ENCODE measurements around the gene CASP8AP2.
A peak's percentile ranks its signal among the peaks of the same experiment; 100 is the strongest.
"Not testable (repeated sequence)": the region's sequence is repeated elsewhere in the genome, so short reads cannot be mapped to it uniquely, and the experiment has no call there.

Gene CASP8AP2

DNA sequence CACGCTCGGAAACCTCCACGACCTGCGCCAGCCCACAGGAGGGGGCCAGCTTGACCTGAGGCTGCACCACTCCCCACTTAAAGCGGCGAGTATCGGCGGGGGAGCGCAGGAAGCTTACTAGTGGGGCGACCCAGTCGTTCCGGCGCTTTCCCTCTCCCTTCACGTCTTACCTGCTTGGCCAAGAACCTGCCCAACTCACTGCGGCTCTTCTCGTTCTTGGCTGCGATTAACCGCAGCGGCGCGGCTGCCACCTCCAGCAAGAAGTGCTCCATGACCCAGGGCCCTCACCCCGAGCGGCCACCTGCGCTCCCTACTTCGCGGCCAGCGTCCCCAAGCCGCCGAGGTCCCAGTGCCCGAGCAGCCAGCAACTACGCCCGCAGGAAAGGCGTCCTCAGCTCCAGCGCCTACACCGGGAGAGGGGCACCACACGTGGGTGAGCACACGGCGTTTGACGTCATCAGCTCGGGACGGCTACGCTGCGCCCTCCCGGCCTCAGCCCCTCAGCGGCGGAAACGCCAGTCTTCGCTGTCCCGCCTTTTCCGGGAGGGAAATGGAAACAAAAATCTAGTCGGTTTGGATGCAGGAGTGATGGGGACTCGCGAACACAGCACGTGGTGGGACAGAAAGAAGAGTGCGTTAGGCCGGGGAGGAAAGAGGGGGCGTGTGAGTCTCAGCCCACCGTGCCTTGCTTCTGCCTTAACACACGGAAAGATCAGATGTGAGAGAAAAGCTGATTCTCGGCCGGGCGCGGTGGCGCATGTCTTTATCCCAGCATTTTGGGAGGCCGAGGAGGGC is 10.1 kb upstream of the CASP8AP2 start, which contains the start of gene MDN1:
Gene MDN1, minus strand, starts transcription at position 459 of the 795 bp plus-strand sequence. Its CDS starts 187 bp downstream, at position 272.
- H3K4me1 ChIP-seq (ENCODE audit: control insufficient read depth, insufficient read depth, low read length) = peaks cover 23% of the 10 kb centered on the region
- peak within 1 kb of the TSS; percentile 98 for H3K27ac ChIP-seq (ENCODE audit: low read depth, low read length)
- H3K4me3 ChIP-seq (ENCODE audit: low read depth, low read length) = peak within 1 kb of the TSS; percentile 88
- H3K36me3 ChIP-seq (ENCODE audit: control insufficient read depth, insufficient read depth, low read length) = no peaks in the 10 kb centered on the region
- peak within 1 kb of the TSS; percentile 96 for H3K9ac ChIP-seq (ENCODE audit: low read depth, low read length)
- H3K9me3 ChIP-seq (ENCODE audit: control insufficient read depth, insufficient read depth, low read length) = no peaks in the 10 kb centered on the region
- H3K27me3 ChIP-seq (ENCODE audit: control insufficient read depth, insufficient read depth, low read length) = no peaks in the 10 kb centered on the region

DNA sequence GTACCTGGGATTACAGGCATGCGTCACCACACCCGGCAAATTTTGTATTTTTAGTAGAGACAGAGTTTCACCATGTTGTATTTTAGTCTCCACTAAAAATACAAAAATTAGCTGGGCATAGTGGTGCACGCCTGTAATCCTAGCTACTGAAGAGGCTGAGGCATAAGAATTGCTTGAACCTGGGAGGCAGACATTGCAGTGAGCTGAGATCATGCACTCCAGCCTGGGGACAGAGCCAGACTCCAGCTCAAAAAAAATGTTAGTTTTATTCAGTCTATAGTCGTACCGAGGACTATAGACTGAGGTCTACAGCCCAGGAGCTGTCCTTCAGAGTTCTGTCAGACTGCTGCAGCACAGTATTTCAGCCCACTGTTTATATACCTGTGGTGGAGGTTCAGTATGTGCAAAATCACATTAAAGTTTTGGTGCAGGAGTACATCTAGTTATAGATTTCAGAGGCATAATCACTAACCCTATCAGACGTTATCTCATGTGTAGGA is 3.6 kb upstream of the CASP8AP2 start:
- Histone ChIP-seq H3K9me3 (ENCODE audit: control insufficient read depth, insufficient read depth, low read length) (no peaks in the 10 kb centered on the region), H3K27me3 (ENCODE audit: control insufficient read depth, insufficient read depth, low read length) (no peaks in the 10 kb centered on the region), H3K9ac (ENCODE audit: low read depth, low read length) (no peak overlapping the region), H3K4me3 (ENCODE audit: low read depth, low read length) (no peak overlapping the region), H3K4me1 (ENCODE audit: control insufficient read depth, insufficient read depth, low read length) (peaks cover 9% of the 10 kb centered on the region; the same call in 1 of the 2 replicates), H3K36me3 (ENCODE audit: control insufficient read depth, insufficient read depth, low read length) (0 out of 2 replicates have a peak, but pooled peaks cover under 1% of the 10 kb centered on the region), H3K27ac (ENCODE audit: low read depth, low read length) (no peak overlapping the region)

DNA sequence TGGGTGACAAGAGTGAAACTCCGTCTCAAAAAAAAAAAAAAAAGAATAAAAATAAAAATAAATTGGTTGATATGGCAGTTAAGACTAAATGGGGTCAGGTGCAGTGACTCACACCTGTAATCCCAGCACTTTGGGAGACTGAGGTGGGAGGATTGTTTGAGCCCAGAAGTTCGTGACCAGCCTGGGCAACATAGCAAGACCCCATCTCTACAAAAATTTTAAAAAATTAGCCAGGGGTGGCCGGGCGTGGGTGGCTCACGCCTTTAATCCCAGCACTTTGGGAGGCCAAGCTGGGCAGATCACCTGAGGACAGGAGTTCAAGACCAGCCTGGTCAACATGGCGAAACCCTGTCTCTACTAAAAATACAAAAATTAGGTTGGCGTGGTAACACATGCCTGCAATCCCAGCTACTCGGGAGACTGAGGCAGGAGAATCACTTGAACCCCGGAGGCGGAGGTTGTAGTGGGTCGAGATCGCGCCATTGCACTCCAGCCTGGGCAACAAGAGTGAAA is 1.1 kb upstream of the CASP8AP2 start:
- not testable (repeated sequence) for H3K4me1 ChIP-seq (ENCODE audit: control insufficient read depth, insufficient read depth, low read length); H3K9me3 ChIP-seq (ENCODE audit: control insufficient read depth, insufficient read depth, low read length); H3K27ac ChIP-seq (ENCODE audit: low read depth, low read length); H3K27me3 ChIP-seq (ENCODE audit: control insufficient read depth, insufficient read depth, low read length); H3K9ac ChIP-seq (ENCODE audit: low read depth, low read length)
- H3K4me3 ChIP-seq (ENCODE audit: low read depth, low read length) = peak overlapping the region; percentile 97; the same call in 1 of the 2 replicates
- peaks cover 21% of the 10 kb centered on the region for H3K36me3 ChIP-seq (ENCODE audit: control insufficient read depth, insufficient read depth, low read length)

DNA sequence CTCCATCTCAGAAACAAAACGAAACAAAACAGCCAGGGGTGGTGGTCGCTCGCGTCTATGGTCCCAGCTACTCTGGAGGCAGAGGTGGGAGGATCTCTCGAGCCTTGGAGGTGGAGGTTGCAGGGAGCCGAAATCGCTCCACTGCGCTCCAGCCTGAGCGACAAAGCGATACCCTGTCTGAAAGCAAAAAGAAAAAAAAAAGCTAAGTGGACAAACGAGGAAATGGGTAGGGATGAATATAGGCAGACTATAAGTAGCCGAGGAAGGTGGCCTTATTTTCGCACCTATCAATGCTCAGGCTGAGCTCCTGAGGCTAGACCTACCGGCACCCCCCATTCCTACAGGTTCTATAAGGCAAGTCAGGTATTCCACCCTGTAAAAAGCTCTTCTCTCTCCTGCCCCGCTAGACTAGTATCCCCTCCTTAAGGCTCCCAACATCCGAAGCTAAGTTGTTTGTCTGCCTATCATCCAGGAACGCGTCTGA is 650 bp upstream of the CASP8AP2 start:
- no peaks in the 10 kb centered on the region for H3K9me3 ChIP-seq (ENCODE audit: control insufficient read depth, insufficient read depth, low read length)
- H3K27ac ChIP-seq (ENCODE audit: low read depth, low read length) = peak overlapping the region; percentile 69
- peak overlapping the region; percentile 28; the same call in 1 of the 2 replicates for H3K9ac ChIP-seq (ENCODE audit: low read depth, low read length)
- H3K4me1 ChIP-seq (ENCODE audit: control insufficient read depth, insufficient read depth, low read length) = peaks cover 9% of the 10 kb centered on the region; the same call in 1 of the 2 replicates
- no peaks in the 10 kb centered on the region for H3K27me3 ChIP-seq (ENCODE audit: control insufficient read depth, insufficient read depth, low read length)
- peak overlapping the region; percentile 97 for H3K4me3 ChIP-seq (ENCODE audit: low read depth, low read length)
- H3K36me3 ChIP-seq (ENCODE audit: control insufficient read depth, insufficient read depth, low read length) = peaks cover 26% of the 10 kb centered on the region

DNA sequence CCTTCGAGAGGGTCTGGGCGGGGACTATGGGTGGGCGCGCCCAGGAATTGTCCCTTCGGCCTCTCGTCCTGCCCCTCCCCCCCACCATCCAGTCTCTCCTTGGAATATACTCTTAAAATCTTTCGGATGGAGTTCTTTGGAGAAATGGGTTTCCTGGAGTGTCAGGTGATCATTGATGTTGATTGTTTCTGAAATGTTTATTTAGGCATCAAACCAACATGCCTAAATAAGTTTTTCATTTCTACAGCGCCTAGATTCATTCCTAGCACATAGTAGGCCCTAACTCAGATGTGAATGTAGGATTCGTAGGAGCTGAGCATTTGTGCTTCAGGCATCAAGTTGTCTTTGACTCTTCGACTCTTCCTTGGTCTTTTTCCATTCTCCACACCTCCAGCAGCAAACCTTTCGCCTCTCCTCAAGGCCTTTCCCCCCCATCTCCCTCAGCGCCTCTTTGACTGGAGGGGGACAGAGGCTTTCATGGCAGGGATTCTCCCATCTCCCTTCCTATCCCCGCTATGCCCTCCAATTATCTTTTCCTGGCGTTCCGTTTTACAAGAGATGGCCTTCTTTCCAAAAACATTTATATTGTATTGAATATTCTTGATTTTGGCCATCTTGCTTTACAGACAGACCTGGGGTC is 610 bp downstream of the CASP8AP2 start:
- peak overlapping the region; percentile 98 for H3K27ac ChIP-seq (ENCODE audit: low read depth, low read length)
- no peaks in the 10 kb centered on the region for H3K9me3 ChIP-seq (ENCODE audit: control insufficient read depth, insufficient read depth, low read length)
- peaks cover 32% of the 10 kb centered on the region for H3K36me3 ChIP-seq (ENCODE audit: control insufficient read depth, insufficient read depth, low read length)
- peak overlapping the region; percentile 97 for H3K4me3 ChIP-seq (ENCODE audit: low read depth, low read length)
- peak overlapping the region; percentile 96 for H3K9ac ChIP-seq (ENCODE audit: low read depth, low read length)
- H3K27me3 ChIP-seq (ENCODE audit: control insufficient read depth, insufficient read depth, low read length) = no peaks in the 10 kb centered on the region
- peaks cover 9% of the 10 kb centered on the region; the same call in 1 of the 2 replicates for H3K4me1 ChIP-seq (ENCODE audit: control insufficient read depth, insufficient read depth, low read length)

DNA sequence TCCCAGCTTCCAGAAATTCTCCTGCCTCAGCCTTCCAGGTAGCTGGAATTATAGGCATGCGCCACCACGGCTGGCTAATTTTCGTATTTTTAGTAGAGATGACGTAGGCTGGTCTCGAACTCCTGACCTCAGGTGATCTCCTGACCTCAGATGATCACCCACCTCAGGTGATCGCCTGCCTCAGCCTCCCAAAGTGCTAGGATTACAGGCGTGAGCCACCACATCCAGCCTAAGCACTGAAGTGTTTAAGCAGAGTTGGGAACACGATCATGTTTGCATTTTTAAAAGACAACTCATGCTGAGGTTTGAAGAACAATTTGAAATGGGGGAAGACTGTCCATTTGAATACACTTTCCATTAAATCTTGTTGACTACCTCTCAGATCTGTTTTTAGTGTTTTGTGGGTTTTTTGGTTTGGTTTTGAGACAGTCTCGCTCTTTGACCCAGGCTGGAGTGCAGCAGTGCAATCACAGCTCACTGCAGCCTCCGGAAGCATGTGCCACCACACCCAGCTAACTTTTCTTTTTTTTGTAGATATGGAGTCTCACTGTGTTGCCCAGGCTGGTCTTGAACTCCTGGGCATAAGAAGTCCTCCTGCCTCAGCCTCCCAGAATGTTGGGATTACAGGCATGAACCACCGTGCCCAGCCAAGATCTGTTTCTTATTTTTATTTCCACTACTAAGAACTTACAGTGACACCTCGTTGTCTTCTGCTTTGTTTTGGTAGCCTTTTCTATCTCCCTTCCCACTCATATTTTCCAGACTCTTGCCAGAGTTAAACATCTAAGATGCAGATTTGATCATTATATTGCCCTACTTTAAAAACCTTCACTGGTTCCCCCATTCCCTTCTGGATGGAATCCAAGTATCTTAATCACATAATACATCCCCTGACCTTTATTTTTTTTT is 5.5 kb downstream of the CASP8AP2 start:
- H3K9ac ChIP-seq (ENCODE audit: low read depth, low read length) = no peak overlapping the region
- no peaks in the 10 kb centered on the region for H3K9me3 ChIP-seq (ENCODE audit: control insufficient read depth, insufficient read depth, low read length)
- peaks cover 6% of the 10 kb centered on the region; the same call in 1 of the 2 replicates for H3K4me1 ChIP-seq (ENCODE audit: control insufficient read depth, insufficient read depth, low read length)
- no peaks in the 10 kb centered on the region for H3K27me3 ChIP-seq (ENCODE audit: control insufficient read depth, insufficient read depth, low read length)
- H3K27ac ChIP-seq (ENCODE audit: low read depth, low read length) = no peak overlapping the region
- peaks cover 55% of the 10 kb centered on the region for H3K36me3 ChIP-seq (ENCODE audit: control insufficient read depth, insufficient read depth, low read length)
- no peak overlapping the region for H3K4me3 ChIP-seq (ENCODE audit: low read depth, low read length)

DNA sequence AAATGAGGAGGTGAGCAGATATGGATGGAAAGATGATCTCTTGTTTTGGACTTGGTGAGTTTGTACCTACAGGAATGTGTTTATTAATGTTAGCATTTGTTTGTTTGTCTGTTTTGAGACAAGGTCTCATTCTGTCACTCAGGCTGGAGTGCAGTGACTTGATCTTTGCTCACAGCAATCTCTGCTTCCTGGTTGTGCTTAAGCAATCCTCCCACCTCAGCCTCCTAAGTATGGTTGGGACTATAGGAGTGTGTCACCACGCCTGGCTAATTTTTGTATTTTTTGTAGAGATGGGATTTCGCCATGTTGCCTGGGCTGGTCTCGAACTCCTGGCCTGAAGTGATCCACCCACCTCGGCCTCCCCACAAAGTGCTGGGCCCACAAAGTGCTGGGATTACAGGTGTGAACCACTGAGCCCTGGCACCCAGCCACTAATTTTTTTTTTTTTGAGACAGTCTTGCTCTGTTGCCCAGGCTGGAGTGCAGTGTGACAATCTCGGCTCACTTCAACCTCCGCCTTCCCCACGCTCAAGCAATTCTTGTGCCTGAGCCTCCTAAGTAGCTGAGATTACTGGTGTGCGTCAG is 7.1 kb downstream of the CASP8AP2 start:
- no peaks in the 10 kb centered on the region for H3K9me3 ChIP-seq (ENCODE audit: control insufficient read depth, insufficient read depth, low read length)
- no peak overlapping the region for H3K9ac ChIP-seq (ENCODE audit: low read depth, low read length)
- H3K4me1 ChIP-seq (ENCODE audit: control insufficient read depth, insufficient read depth, low read length) = no peaks in the 10 kb centered on the region
- H3K4me3 ChIP-seq (ENCODE audit: low read depth, low read length) = no peak overlapping the region
- no peaks in the 10 kb centered on the region for H3K27me3 ChIP-seq (ENCODE audit: control insufficient read depth, insufficient read depth, low read length)
- H3K27ac ChIP-seq (ENCODE audit: low read depth, low read length) = no peak overlapping the region
- H3K36me3 ChIP-seq (ENCODE audit: control insufficient read depth, insufficient read depth, low read length) = peaks cover 60% of the 10 kb centered on the region

DNA sequence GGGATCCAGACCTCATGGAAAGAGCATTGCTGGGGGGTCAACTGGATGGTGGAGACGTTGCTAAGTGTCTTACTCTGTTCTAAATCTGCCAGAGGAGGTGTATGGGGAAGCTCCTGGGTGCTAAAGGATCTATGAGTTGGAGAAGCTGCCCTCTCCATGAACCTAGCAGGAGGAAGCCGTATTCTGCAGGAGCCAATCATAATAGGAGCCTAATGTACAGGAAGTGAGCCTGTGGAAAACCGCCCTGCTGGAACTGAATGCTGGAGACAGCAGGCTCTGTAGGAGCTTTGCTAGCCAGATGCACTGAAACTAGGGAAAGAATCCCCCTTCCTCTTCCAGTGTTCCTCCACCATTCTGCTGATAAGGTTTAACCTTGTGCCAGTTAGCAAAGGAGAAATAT is 10.9 kb downstream of the CASP8AP2 start:
- no peaks in the 10 kb centered on the region for H3K27me3 ChIP-seq (ENCODE audit: control insufficient read depth, insufficient read depth, low read length)
- no peak overlapping the region for H3K27ac ChIP-seq (ENCODE audit: low read depth, low read length)
- H3K36me3 ChIP-seq (ENCODE audit: control insufficient read depth, insufficient read depth, low read length) = peaks cover 32% of the 10 kb centered on the region
- no peak overlapping the region for H3K4me3 ChIP-seq (ENCODE audit: low read depth, low read length)
- H3K9me3 ChIP-seq (ENCODE audit: control insufficient read depth, insufficient read depth, low read length) = no peaks in the 10 kb centered on the region
- H3K9ac ChIP-seq (ENCODE audit: low read depth, low read length) = no peak overlapping the region
- no peaks in the 10 kb centered on the region for H3K4me1 ChIP-seq (ENCODE audit: control insufficient read depth, insufficient read depth, low read length)

DNA sequence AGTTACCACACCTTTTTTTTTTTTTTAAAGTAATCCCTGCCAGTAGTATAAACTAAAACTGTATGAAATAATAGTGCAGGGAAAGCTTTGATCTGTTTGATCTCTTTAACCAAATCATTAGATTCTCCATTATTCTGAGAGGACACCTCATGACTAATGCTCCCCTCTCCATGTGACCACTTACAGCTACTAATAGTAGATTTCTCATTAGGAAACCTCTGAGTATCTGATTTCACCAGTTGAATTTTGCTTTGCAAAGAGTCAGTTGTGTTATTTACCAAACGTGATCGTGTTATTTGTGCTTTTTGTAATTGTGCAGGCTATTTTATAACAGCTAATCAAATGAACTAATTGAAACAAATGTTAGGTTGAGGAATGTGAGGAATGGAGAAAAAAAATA is 12.5 kb downstream of the CASP8AP2 start:
- Histone ChIP-seq H3K9me3 (ENCODE audit: control insufficient read depth, insufficient read depth, low read length) (no peaks in the 10 kb centered on the region), H3K27ac (ENCODE audit: low read depth, low read length) (no peak overlapping the region), H3K27me3 (ENCODE audit: control insufficient read depth, insufficient read depth, low read length) (no peaks in the 10 kb centered on the region), H3K4me3 (ENCODE audit: low read depth, low read length) (no peak overlapping the region), H3K36me3 (ENCODE audit: control insufficient read depth, insufficient read depth, low read length) (peaks cover 31% of the 10 kb centered on the region), H3K9ac (ENCODE audit: low read depth, low read length) (no peak overlapping the region), H3K4me1 (ENCODE audit: control insufficient read depth, insufficient read depth, low read length) (no peaks in the 10 kb centered on the region)

DNA sequence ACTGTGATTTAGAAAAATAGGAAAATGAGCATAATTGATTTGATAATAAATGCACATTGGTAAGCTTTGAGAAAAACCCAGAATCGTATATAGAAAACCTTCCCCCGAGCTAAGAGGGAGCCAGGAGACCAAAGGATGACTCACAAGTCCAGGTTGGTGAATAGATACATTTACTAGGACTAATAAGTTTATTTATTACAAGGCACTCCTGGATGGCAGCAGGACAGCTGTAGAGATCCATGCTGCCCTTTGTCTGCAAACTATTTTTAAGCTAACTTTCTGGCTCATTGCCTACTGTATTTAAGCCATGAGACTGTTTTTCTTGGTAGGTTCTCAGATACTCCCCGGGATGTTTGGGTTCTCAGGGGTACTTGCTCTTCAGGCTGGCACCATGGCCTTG is 13.4 kb downstream of the CASP8AP2 start:
- H3K4me3 ChIP-seq (ENCODE audit: low read depth, low read length) = no peak overlapping the region
- H3K36me3 ChIP-seq (ENCODE audit: control insufficient read depth, insufficient read depth, low read length) = peaks cover 35% of the 10 kb centered on the region
- no peaks in the 10 kb centered on the region for H3K9me3 ChIP-seq (ENCODE audit: control insufficient read depth, insufficient read depth, low read length)
- H3K9ac ChIP-seq (ENCODE audit: low read depth, low read length) = no peak overlapping the region
- H3K27ac ChIP-seq (ENCODE audit: low read depth, low read length) = no peak overlapping the region
- no peaks in the 10 kb centered on the region for H3K4me1 ChIP-seq (ENCODE audit: control insufficient read depth, insufficient read depth, low read length)
- no peaks in the 10 kb centered on the region for H3K27me3 ChIP-seq (ENCODE audit: control insufficient read depth, insufficient read depth, low read length)
